HG03571 (cell line): ENCODE measurements around the gene FYN.
"Not testable (repeated sequence)": the region's sequence is repeated elsewhere in the genome, so short reads cannot be mapped to it uniquely, and the experiment has no call there.

ENCODE experiments used
- ATAC-seq: cut with Tn5 transposase; IDR thresholded peaks from one replicate; pipeline ENCODE4 v1.9.1; 2021; ENCODE audit not compliant: unreplicated experiment

The FYN gene

GRCh38 chr6:111793711-111794111, 79.5 kb downstream of the FYN start:
- ATAC-seq = peak; percentile 75

- ATAC-seq = no peak
Observed at GRCh38 chr6:111792914-111793700, 80.1 kb downstream of the FYN start.

DNA sequence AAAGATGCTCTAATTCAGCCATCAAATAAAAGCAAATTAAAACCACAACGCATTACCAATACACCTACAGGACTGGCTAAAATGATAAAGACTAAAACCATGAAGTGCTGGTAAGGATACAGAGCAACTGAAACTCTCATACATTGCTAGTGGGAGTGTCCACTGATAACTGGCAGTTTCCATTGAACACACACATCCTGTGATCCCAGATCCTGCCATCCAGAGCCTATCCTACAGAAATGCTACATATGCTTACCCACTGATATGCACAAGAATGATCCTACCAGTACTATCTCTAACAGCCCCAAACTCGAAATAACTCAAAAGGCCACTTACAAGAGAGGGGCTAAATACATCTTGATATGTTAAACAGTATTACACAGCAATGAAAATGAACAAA, 81.0 kb downstream of the FYN start:
- no peak for ATAC-seq

DNA sequence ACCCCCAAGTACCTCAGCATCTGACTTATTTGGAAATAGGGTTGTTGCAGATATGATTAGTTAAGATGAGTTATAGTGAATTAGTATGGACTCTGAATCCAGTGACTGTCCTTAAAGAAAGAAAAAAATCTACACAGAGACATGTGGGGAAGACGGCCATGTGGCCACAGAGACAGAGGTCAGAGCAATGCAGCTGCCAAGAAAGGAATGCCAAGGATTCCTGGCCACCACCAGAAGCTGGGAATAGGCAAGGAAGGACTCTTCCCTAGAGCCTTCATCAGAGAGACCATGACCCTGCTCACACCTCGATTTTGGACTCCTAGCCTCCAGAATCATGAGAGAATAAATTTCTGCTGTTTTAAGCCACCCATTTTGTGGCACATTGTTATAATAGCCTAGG, 81.8 kb downstream of the FYN start:
- ATAC-seq = no peak

GRCh38 chr6:111789598-111789997, 83.7 kb downstream of the FYN start:
- no peak for ATAC-seq

DNA sequence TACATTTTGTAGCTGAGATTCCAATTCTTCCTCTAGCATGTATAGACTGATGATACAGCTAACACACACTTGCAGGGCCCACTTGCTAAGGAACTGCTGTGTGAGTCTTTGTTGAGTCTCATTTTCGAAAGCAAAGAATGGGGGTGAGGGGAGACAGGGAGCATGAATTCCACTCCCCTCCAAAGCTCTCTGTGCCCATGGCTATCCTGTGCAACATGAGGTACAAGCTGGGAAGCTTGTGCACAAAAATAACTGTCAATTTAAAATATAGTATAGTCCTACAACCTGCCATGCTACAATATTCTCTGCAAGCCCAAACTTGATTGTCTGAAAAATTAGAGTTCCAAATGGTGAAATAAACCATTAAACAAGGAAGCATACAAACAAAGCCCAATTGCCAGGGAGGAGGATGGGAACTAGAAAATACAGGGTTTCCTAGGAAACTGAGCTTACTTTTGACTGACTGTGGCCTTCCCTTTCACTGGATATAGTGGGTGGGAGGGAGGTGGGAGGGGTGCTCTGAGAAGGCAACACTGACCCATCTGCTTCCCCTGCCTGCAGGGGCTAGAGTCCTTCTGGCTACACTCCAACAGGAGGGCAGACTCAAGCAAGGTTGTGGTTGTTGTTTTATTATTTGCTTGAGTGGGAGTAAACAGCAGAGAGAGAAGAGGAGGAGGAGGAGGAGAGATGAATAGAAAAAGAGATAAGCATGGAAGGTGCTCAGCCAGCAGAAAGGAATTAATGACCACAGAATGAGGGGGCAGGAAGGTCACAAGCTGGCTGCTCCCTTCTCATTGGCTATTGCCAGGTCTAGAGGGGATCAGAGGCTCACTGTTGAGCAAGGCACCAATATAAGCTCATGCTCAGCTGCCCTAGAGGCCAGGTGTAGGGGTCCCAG, 84.6 kb downstream of the FYN start:
- ATAC-seq = no peak

GRCh38 chr6:111786151-111786550, 87.1 kb downstream of the FYN start:
- not testable (repeated sequence) for ATAC-seq

- no peak for ATAC-seq
Observed at GRCh38 chr6:111784433-111784832, 88.8 kb downstream of the FYN start.

- no peak for ATAC-seq
Observed at GRCh38 chr6:111782887-111783466, 90.3 kb downstream of the FYN start.

DNA sequence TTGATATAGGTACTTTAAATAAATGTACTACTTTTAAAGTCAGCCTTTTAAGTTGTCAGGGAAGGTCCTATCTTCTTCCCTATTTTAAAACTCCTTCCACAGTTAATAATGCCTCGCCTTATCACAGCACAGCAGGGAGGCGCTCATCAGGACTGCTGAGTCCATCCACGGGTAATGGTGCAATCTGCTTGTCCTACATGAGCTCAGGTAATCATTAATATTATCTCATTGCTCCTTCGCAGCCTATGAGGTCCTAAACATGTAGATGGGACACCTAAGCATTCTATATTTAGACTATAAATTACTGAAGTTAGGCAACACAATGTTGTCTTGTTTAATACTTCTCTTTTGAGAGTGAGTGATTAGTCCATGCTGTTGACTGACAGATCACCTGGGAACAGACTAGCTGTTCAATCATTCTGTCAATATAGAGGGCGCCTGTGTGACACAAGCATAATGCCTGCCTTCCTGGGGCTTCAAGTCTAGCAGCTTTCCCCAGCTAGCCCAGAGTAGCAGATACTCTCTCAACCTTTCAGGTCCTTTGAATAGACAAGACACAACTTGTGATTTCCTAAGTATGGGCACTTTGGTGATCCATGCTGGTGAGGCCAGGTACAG, 91.0 kb downstream of the FYN start:
- ATAC-seq = no peak

DNA sequence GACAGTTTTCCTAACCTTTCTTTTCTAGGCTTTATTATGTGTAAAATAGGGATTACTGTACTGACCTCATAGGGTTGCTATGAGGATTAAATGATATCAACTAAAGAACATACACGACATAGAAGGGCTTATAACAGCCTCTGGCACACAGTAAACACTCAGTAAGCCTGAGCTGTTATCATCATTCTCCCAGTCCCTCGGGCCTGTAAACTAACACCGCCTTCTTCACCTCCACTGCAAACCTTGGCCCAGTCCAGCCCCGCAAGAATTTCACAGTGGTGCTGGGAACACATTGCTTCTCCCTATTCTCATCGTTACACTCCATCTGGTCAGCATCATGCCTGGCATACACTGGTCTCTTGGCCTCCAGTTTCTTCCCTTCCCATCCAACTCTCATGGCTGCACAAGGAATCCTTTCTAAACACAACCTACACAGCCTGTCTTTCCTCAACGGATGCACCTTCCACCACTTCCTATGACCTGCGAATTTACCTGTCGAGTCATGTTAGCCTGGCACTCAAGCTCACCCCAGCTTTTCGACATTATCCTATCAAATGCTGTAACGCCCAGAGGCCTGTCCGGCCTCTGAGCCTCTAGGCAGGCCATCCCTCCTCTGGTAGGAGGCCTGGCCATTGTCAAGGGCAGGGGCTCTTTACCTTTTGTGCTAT, 92.1 kb downstream of the FYN start:
- ATAC-seq = no peak

DNA sequence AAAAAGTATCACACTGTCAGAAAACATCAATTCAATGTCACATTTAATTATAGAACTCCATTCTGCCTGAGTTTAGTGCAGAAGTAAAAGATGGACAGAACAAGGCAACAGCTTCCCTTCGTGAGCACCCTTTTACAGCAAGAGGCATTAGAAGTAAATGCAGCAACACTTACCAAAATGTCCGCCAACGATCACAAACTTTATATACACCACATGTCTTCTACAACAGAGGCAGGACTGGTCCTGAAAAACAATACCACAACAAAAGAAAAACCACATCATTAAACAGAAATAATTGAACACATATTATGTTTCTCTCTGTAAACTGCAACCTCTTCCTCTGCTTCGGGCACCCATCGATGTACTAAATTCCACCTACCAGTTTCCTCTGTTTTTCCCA, 92.9 kb downstream of the FYN start:
- ATAC-seq = no peak

DNA sequence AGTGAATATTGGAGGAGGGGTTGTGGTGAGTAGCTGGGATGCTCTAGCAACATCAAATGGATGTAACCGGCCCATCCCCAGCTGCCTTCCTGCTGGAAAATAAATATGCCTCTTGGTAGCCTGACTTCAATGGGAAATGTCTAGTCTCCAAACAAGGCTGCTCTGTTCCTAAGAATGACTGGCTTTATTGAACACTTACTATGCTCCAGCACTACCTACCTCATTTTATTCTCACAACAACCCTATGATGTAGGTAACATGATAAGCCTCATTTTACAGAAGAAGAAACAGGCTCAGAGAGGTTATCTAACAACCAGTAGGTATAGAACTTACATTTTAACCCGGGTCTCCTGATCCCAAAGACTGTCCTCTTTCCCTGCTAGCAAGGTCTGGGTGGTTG, 93.6 kb downstream of the FYN start:
- ATAC-seq = no peak

DNA sequence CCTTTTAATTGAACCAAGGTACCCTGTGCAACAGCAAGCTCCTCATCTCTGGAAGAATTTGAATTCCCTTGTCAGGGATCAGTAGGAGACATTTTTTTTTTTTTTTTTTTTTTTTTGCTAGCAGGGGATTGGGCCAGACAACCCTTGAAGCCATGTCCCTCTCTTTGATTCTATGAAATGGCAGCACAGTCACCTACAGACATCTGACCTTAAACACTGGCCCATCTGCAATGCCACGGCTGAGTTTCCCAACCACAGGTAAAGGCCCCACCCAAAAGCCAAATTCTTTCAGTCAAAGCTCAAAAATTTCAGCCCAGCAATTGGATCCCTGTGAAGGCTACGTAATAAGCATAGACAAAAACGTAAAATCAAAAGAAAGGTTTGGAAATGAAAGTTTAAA, 94.2 kb downstream of the FYN start:
- no peak for ATAC-seq

DNA sequence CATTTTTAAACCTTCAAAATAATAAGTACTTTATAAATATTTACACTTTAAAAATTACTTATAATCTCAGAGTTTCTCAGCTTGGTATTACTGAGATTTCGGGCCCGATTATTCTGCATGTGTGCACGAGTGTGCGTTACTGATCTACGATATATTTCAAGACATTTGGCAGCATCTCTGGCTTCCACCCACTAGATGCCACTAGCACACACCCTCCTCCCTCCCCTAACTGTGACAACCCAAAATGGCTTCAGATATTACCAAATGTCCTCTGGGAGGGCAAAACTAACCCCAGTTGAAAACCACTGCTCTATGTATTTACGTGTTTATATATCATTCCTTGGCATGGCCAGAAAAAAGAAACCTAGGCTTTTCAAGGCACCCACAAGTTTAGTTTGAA, 95.9 kb downstream of the FYN start:
- ATAC-seq = no peak

DNA sequence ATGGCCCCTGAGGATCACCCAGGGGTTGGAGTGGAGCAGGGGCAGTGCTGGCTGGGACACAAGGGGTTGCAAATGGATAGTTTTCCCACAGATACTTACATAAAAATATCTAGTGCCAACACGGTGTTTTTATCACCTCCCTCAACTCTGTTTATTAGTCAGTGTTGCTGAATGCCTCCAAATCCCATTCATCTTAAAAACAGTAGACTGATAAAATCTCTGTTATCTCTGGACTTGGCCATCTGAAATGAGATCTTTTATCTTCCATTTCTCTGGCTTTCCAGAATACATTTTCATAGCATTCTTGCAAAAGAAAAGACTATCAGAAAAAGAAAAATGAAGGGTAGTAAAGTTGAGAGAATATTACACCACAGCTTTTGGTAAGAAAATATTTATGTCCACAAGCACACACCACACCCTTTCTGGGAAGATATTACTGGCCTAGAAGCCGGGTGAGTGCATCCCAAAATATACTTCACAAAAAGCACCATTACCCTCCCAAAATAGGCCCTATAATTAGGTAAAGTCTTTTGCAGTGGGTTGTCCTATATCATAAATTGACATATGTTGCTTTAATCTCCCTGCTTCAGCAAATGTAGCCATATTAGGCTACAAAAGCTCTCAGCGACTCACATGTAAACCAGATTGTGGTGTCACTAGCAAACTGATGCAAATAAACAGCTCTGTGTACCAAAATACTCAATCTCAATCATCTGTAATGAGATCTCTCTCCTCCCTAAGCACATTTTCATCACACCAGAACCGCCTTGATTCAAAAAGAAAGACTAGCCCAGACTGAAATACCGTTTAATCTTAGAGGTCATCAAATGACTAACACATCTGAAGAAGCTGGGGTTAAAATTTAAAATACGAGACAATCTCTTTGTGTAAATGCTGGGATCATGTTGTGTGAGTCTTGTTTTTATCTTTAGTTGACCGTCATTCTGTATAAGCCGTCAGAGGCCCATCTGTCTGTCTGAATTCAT, 96.7 kb downstream of the FYN start:
- no peak for ATAC-seq

DNA sequence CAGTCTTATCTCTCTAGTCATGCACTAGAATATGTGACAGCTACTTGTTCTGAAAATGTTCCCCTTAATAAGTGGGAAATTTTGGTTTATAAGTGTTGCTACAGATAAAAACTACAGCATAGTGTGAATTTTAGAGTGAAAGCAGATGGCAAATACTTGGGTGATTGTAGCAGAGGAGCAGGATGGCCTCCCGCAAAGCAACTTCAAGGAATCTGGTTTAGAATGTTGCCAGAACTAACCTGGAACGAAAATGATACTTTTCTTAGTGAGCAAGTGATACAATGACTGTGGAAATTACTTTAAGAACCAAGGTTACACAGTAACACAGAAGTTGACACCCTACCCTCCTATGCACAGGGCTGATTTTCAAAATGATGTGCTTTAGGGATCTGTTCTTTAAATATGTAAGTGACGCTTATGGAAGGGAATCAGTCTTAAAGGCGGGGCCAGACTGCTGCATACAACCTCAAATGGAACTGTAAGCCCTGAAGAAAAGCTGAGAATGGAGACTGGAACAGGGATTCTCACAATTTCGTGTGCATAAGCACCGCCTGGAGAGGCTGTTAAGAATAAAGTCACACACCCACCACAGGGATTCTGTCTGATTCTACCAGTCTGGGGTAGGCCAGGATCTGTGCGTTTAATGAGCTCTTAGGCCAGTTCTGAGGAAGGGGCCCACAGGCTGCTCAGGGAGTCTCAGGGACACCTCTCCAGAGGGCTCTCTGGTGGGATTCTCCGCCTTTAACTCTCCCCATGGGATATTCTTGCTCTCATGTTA, 97.9 kb downstream of the FYN start:
- ATAC-seq = no peak

- ATAC-seq = no peak
Observed at GRCh38 chr6:111774346-111774703, 98.9 kb downstream of the FYN start.
